ENCODE results near the gene ME3. TPM values are rescaled to one million over a fixed set of nuclear protein-coding genes. Genes with fewer than 3 reads are reported as not detected.

ME3 gene
- total and polyA plus RNA-seq, 2 experiments from 2014 or later = 7.5 to 10.9 TPM

DNA sequence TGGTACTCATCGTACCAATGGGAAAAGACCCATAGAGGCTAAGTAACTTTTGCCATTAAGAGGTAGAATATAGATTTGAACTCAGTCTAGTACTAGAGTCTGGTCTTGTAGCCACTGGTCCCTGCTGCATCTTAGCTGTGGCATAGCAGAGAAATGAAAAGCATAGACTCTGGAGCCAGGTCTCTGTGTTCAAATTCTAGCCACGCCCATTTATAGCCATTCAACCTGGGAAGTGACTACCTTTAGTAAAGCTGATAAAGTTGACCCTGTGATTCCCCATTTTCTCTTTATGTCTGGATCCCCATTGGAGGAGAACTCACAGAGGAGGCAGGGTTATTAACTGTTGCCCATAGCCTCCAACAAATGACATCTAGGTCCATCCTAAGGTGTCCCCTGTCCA, 113.6 kb downstream of the ME3 start:
- H3K27me3 ChIP-seq (replicated peaks; ENCODE audit: insufficient read depth) = no peaks in the 10 kb centered on the region
- no peak overlapping the region for H2AFZ ChIP-seq
- no peak overlapping the region for H3K4me3 ChIP-seq
- peaks cover 29% of the 10 kb centered on the region; the same call in 1 of the 2 replicates for H3F3A ChIP-seq (ENCODE audit: insufficient read depth)
- TF ChIP-seq EZH2phosphoT487 (IDR thresholded peaks at IDR 0.05; ENCODE audit: insufficient read depth, low read depth) (no peak), EZH2 (IDR thresholded peaks at IDR 0.05; ENCODE audit: insufficient read depth, poor library complexity, severe bottlenecking) (no peak)
- H3K4me2 ChIP-seq (ENCODE audit: unreplicated experiment) = peak overlapping the region; percentile 34
- peaks cover 31% of the 10 kb centered on the region for H3K4me1 ChIP-seq (ENCODE audit: insufficient read depth)
- no peak for DNase-seq
- H3K36me3 ChIP-seq (ENCODE audit: low read depth) = no peaks in the 10 kb centered on the region
- H3K79me2 ChIP-seq (ENCODE audit: insufficient read depth) = no peaks in the 10 kb centered on the region
- H3K9me3 ChIP-seq (ENCODE audit: low read depth) = no peaks in the 10 kb centered on the region
- WGBS, 2 experiments (ENCODE audit: low coverage in 1 of 2, low lambda C conversion rate in 2 of 2, missing lambda C conversion rate in 2 of 2) = 95 to 98% methylated on average over 2 of the region's 2 CpGs
- peak overlapping the region; percentile 50 for H3K27ac ChIP-seq
- no peaks in the 10 kb centered on the region for H3K9me2 ChIP-seq (ENCODE audit: insufficient read depth)
- in situ Hi-C loops (cut with MboI) = no loop called here
- no peak overlapping the region for H3K9ac ChIP-seq
- no peaks in the 10 kb centered on the region for H4K20me1 ChIP-seq (ENCODE audit: insufficient read depth)

DNA sequence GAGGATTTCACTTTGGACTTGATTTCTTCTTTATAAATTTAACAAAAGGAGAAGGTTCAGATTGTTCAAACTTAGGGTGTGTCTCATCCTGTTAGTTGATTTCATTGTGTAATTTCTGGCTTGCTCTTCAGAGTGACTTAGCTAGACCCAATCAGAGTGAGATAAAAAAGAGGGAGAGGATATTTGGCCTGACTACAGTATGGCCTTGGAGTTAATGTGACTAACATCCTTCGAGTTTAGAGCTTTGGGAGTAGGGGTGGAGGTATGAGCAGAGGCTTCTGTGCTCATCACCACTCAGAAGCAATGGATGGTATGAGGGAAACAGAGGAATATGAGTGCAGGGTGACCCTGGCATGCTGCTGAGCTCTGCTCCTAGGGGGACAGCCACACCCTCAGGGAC, 114.2 kb downstream of the ME3 start:
- Histone ChIP-seq H3K9me3 (ENCODE audit: low read depth) (no peaks in the 10 kb centered on the region), H3K79me2 (ENCODE audit: insufficient read depth) (no peaks in the 10 kb centered on the region), H3K27ac (peak overlapping the region; percentile 50), H3K4me2 (ENCODE audit: unreplicated experiment) (no peak overlapping the region), H3K36me3 (ENCODE audit: low read depth) (no peaks in the 10 kb centered on the region), H2AFZ (no peak overlapping the region), H3K4me3 (no peak overlapping the region), H4K20me1 (ENCODE audit: insufficient read depth) (no peaks in the 10 kb centered on the region), H3K4me1 (ENCODE audit: insufficient read depth) (peaks cover 31% of the 10 kb centered on the region), H3F3A (ENCODE audit: insufficient read depth) (peaks cover 29% of the 10 kb centered on the region; the same call in 1 of the 2 replicates), H3K27me3 (replicated peaks; ENCODE audit: insufficient read depth) (no peaks in the 10 kb centered on the region), H3K9me2 (ENCODE audit: insufficient read depth) (no peaks in the 10 kb centered on the region), H3K9ac (no peak overlapping the region)
- in situ Hi-C loops (cut with MboI) = no loop called here
- 0 to 3% methylated on average over 1 of the region's 1 CpG for WGBS, 2 experiments (ENCODE audit: low coverage in 1 of 2, low lambda C conversion rate in 2 of 2, missing lambda C conversion rate in 2 of 2)
- peak; percentile 79 for DNase-seq
- TF ChIP-seq EZH2 (IDR thresholded peaks at IDR 0.05; ENCODE audit: insufficient read depth, poor library complexity, severe bottlenecking) (no peak), EZH2phosphoT487 (IDR thresholded peaks at IDR 0.05; ENCODE audit: insufficient read depth, low read depth) (no peak)

DNA sequence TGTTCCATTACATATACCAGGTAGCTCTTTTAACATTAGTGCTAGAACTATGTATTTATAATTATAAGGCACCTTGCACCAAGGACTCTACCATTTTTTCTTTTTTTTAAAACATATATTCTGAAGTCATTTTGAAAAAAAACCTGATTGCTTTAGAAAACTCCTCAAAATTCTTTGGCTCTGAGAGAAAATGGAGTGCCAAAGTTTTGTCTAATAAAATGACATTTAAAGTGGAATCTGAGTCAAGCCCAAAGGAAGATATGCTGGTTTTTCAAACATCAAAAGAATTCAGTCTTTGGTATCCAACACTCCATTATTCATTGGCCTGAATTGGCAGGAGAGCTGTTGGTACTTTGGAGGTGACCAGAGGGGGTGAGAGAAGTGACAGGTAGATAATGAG, 116.5 kb downstream of the ME3 start:
- Histone ChIP-seq H3K79me2 (ENCODE audit: insufficient read depth) (no peaks in the 10 kb centered on the region), H3K9ac (no peak overlapping the region), H3K27me3 (replicated peaks; ENCODE audit: insufficient read depth) (no peaks in the 10 kb centered on the region), H2AFZ (no peak overlapping the region), H3F3A (ENCODE audit: insufficient read depth) (peaks cover 29% of the 10 kb centered on the region; the same call in 1 of the 2 replicates), H4K20me1 (ENCODE audit: insufficient read depth) (no peaks in the 10 kb centered on the region), H3K4me1 (ENCODE audit: insufficient read depth) (peaks cover 44% of the 10 kb centered on the region), H3K27ac (no peak overlapping the region), H3K4me2 (ENCODE audit: unreplicated experiment) (no peak overlapping the region), H3K9me3 (ENCODE audit: low read depth) (no peaks in the 10 kb centered on the region), H3K4me3 (no peak overlapping the region), H3K9me2 (ENCODE audit: insufficient read depth) (no peaks in the 10 kb centered on the region), H3K36me3 (ENCODE audit: low read depth) (no peaks in the 10 kb centered on the region)
- DNase-seq = no peak
- TF ChIP-seq EZH2 (IDR thresholded peaks at IDR 0.05; ENCODE audit: insufficient read depth, poor library complexity, severe bottlenecking) = no peak
- TF ChIP-seq EZH2phosphoT487 (IDR thresholded peaks at IDR 0.05; ENCODE audit: insufficient read depth, low read depth) = no peak
- in situ Hi-C loops (cut with MboI) = no loop called here

DNA sequence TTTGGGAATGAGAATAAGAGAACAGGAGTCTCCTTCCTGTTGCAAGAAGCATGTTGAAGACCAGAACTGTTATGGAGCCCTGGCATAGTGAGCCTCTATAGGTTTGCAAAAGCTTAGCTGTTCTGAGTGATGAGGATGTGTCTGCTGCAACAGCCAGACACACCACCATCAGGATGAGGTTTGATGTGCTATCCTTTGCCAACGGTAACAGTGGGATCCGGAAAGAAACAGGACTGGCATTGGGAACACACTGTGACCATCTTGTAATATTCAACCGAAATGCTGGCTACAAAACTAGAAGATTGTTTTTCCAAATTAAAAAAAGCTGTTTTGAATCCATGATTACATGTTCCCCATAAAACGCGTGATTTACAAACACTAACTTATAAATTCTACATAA, 117.0 kb downstream of the ME3 start:
- no peak overlapping the region for H3K4me2 ChIP-seq (ENCODE audit: unreplicated experiment)
- H4K20me1 ChIP-seq (ENCODE audit: insufficient read depth) = no peaks in the 10 kb centered on the region

GRCh38 chr11:86553265-86553664, 119.2 kb downstream of the ME3 start:
- H3K9me2 ChIP-seq (ENCODE audit: insufficient read depth) = no peaks in the 10 kb centered on the region
- no peaks in the 10 kb centered on the region for H3K79me2 ChIP-seq (ENCODE audit: insufficient read depth)
- H3K27ac ChIP-seq = no peak overlapping the region
- H3K27me3 ChIP-seq (replicated peaks; ENCODE audit: insufficient read depth) = no peaks in the 10 kb centered on the region
- no peaks in the 10 kb centered on the region for H4K20me1 ChIP-seq (ENCODE audit: insufficient read depth)
- TF ChIP-seq EZH2 (IDR thresholded peaks at IDR 0.05; ENCODE audit: insufficient read depth, poor library complexity, severe bottlenecking) (no peak), EZH2phosphoT487 (IDR thresholded peaks at IDR 0.05; ENCODE audit: insufficient read depth, low read depth) (no peak)
- H3K4me2 ChIP-seq (ENCODE audit: unreplicated experiment) = no peak overlapping the region
- no peaks in the 10 kb centered on the region for H3K9me3 ChIP-seq (ENCODE audit: low read depth)
- H3K4me1 ChIP-seq (ENCODE audit: insufficient read depth) = peaks cover 37% of the 10 kb centered on the region
- WGBS, 2 experiments (ENCODE audit: low coverage in 1 of 2, low lambda C conversion rate in 2 of 2, missing lambda C conversion rate in 2 of 2) = 93 to 94% methylated on average over 4 of the region's 4 CpGs
- in situ Hi-C loops (cut with MboI) = no loop called here
- no peak overlapping the region for H2AFZ ChIP-seq
- no peak overlapping the region for H3K4me3 ChIP-seq
- H3K9ac ChIP-seq = no peak overlapping the region
- no peaks in the 10 kb centered on the region for H3K36me3 ChIP-seq (ENCODE audit: low read depth)
- peaks cover 19% of the 10 kb centered on the region for H3F3A ChIP-seq (ENCODE audit: insufficient read depth)
- no peak for DNase-seq

More for the DNA sequence above, 117.0 kb downstream of the ME3 start:
- TF ChIP-seq EZH2 (IDR thresholded peaks at IDR 0.05; ENCODE audit: insufficient read depth, poor library complexity, severe bottlenecking) = no peak
- no peak for TF ChIP-seq EZH2phosphoT487 (IDR thresholded peaks at IDR 0.05; ENCODE audit: insufficient read depth, low read depth)
- H3K9me3 ChIP-seq (ENCODE audit: low read depth) = no peaks in the 10 kb centered on the region
- H3K4me1 ChIP-seq (ENCODE audit: insufficient read depth) = peaks cover 44% of the 10 kb centered on the region
- H3K27me3 ChIP-seq (replicated peaks; ENCODE audit: insufficient read depth) = no peaks in the 10 kb centered on the region
- WGBS, 2 experiments (ENCODE audit: low coverage in 1 of 2, low lambda C conversion rate in 2 of 2, missing lambda C conversion rate in 2 of 2) = 38 to 40% methylated on average over 5 of the region's 5 CpGs
- H2AFZ ChIP-seq = no peak overlapping the region
- no peaks in the 10 kb centered on the region for H3K36me3 ChIP-seq (ENCODE audit: low read depth)
- H3K9ac ChIP-seq = no peak overlapping the region
- no peaks in the 10 kb centered on the region for H3K79me2 ChIP-seq (ENCODE audit: insufficient read depth)
- no peak overlapping the region for H3K4me3 ChIP-seq
- DNase-seq = no peak
- no peak overlapping the region for H3K27ac ChIP-seq
- in situ Hi-C loops (cut with MboI) = no loop called here
- peaks cover 29% of the 10 kb centered on the region; the same call in 1 of the 2 replicates for H3F3A ChIP-seq (ENCODE audit: insufficient read depth)
- H3K9me2 ChIP-seq (ENCODE audit: insufficient read depth) = no peaks in the 10 kb centered on the region

Data from GM23248 (cell line).